Measurements from ENCODE around the gene ACAD11. TPM values are rescaled to one million over a fixed set of nuclear protein-coding genes. Genes with fewer than 3 reads are reported as not detected.

The ACAD11 gene
- total RNA-seq, 1 donor from 2014 or later, result 14.7 TPM

DNA sequence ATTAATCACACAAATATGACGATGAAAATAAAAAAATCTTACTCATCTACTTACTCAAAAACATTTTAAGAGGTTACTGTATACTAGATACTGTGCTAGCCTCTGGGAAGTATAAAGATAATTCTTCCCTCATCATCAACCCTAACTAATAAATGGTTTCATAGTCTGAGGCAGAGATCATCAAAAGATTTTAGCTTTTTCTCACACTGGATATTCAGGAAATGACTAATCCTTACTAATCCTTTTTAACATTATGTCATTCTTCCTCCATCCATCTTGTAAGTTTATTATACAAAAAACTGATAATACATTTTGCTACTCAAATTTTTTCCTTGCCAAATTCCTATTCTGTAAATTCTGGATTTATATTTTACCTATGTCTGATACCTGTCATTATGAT lies 29.7 kb downstream of the ACAD11 start:
- Mint-ChIP-seq H3K27ac (no peak overlapping the region), H3K4me3 (no peak overlapping the region), H3K9me3 (no peaks in the 10 kb centered on the region), H3K36me3 (peaks cover 13% of the 10 kb centered on the region), H3K4me1 (ENCODE audit: unreplicated experiment) (no peaks in the 10 kb centered on the region), H3K27me3 (no peaks in the 10 kb centered on the region)
- TF ChIP-seq, protein P1, sequence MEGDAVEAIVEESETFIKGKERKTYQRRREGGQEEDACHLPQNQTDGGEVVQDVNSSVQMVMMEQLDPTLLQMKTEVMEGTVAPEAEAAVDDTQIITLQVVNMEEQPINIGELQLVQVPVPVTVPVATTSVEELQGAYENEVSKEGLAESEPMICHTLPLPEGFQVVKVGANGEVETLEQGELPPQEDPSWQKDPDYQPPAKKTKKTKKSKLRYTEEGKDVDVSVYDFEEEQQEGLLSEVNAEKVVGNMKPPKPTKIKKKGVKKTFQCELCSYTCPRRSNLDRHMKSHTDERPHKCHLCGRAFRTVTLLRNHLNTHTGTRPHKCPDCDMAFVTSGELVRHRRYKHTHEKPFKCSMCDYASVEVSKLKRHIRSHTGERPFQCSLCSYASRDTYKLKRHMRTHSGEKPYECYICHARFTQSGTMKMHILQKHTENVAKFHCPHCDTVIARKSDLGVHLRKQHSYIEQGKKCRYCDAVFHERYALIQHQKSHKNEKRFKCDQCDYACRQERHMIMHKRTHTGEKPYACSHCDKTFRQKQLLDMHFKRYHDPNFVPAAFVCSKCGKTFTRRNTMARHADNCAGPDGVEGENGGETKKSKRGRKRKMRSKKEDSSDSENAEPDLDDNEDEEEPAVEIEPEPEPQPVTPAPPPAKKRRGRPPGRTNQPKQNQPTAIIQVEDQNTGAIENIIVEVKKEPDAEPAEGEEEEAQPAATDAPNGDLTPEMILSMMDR (conservative IDR thresholded peaks at IDR 0.05), result no peak
- DNase-seq (ENCODE audit: extremely low spot score, unreplicated experiment), result no peak

DNA sequence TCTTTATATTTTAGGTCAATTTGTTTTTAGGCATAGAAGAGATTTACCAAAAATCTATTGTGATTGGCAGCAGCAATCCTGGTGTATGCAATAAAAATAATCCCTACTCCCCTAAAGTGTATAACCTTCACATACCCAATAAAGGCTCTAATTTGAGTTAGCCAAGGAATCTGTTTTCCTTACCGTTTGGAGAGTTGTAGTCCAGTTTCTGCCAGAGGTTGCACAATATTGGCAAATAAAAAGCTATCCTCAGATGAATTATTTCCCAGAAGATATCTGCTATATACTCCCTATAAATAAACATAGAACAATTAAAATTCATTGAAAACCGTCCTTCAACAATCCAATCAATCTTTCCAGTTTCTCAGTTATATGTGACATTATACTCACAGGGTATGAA lies 31.5 kb downstream of the ACAD11 start:
- Mint-ChIP-seq H3K4me1 (ENCODE audit: unreplicated experiment) (no peaks in the 10 kb centered on the region), H3K27ac (no peak overlapping the region), H3K9me3 (no peaks in the 10 kb centered on the region), H3K36me3 (peaks cover 13% of the 10 kb centered on the region), H3K27me3 (no peaks in the 10 kb centered on the region), H3K4me3 (no peak overlapping the region)
- TF ChIP-seq, protein P1 (conservative IDR thresholded peaks at IDR 0.05), result no peak
- DNase-seq (ENCODE audit: extremely low spot score, unreplicated experiment), result no peak

DNA sequence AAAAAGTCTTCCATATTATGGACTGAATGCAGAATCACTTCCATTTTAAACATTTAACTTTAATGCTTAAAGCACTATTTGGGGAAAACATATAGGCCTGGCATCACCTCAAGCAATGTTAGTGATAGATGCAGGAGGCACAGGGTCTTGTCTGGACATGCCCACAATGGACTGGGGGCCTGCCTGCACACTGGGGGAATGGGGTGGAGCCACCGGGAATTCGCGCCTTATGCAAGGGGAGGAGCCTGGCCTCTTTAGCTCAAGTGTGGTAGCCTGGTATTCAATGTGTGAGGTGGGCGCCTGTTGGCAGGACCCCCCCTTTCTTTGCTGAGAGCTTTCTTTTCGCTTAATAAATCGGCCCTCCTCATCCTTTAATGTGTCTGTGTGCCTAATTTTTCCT lies 32.7 kb downstream of the ACAD11 start:
- peaks cover 13% of the 10 kb centered on the region for H3K36me3 Mint-ChIP-seq

DNA sequence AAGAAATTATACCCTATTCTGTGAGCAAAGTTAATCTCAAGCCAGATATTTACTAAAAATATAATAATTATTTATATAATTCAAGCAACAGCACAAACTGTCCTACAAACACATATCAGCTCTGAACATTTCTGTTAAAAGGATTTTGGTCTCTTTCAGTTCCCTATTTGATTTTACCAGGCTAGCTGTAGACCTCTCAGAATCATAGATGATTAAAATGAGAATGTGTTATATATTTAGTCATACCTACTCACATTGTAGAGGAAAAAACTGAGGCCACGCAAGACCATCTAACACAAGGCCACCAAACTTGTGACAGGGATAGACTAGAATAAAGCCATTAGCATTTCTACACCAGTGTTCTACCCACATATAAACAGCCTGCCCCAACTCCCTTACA lies 34.0 kb downstream of the ACAD11 start:
- no peaks in the 10 kb centered on the region for H3K27me3 Mint-ChIP-seq
- H3K4me3 Mint-ChIP-seq, result no peak overlapping the region
- no peak for DNase-seq (ENCODE audit: extremely low spot score, unreplicated experiment)
- H3K27ac Mint-ChIP-seq, result no peak overlapping the region
- H3K4me1 Mint-ChIP-seq (ENCODE audit: unreplicated experiment), result no peaks in the 10 kb centered on the region
- peaks cover 22% of the 10 kb centered on the region for H3K36me3 Mint-ChIP-seq
- TF ChIP-seq, protein P1 (conservative IDR thresholded peaks at IDR 0.05), result no peak
- H3K9me3 Mint-ChIP-seq, result no peaks in the 10 kb centered on the region

More for the DNA sequence above, 32.7 kb downstream of the ACAD11 start:
- Mint-ChIP-seq H3K4me1 (ENCODE audit: unreplicated experiment) (no peaks in the 10 kb centered on the region), H3K4me3 (no peak overlapping the region), H3K27ac (no peak overlapping the region), H3K9me3 (no peaks in the 10 kb centered on the region), H3K27me3 (no peaks in the 10 kb centered on the region)
- no peak for DNase-seq (ENCODE audit: extremely low spot score, unreplicated experiment)
- TF ChIP-seq, protein P1 (conservative IDR thresholded peaks at IDR 0.05), result no peak

DNA sequence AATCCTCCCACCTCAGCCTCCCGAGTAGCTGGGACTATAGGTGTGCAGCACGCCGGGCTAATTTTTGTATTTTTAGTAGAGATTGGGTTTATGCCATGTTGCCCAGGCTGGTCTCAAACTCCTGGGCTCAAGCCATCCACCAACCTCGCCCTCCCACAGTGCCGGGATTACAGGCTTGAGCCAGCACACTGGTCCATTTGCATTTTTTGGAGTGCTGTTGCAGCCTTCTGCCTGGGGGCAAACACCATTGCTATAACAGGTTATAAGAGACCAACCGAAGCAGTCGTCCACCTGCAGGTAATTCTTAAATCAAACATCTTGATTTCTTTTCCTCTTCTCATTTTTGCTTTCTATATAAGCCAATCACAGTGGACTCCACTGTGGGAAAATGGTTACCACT lies 34.8 kb downstream of the ACAD11 start:
- TF ChIP-seq, protein P1 (conservative IDR thresholded peaks at IDR 0.05), result no peak
- Mint-ChIP-seq H3K4me1 (ENCODE audit: unreplicated experiment) (no peaks in the 10 kb centered on the region), H3K27me3 (no peaks in the 10 kb centered on the region), H3K27ac (peak overlapping the region; percentile 56), H3K4me3 (no peak overlapping the region), H3K36me3 (peaks cover 22% of the 10 kb centered on the region), H3K9me3 (no peaks in the 10 kb centered on the region)
- no peak for DNase-seq (ENCODE audit: extremely low spot score, unreplicated experiment)

DNA sequence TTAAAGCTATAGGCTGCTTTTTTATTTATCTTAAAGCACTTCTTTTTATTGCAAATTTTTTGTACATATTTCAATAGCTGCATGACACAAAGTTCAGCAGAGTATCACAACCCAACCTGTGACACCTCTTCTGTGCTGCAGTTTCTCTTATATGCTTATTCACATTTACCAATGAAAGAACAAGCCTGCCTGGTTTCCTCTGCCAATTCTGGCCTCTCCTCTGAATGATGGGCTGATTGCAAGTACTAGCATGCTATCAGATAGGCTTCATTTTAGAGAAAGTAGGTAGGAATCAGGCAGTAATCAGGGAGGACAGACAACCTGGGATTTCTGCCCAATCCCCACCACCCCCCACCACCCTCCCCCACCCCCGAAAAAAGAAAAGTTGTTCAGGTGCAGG lies 36.0 kb downstream of the ACAD11 start:
- Mint-ChIP-seq H3K9me3 (no peaks in the 10 kb centered on the region), H3K4me1 (ENCODE audit: unreplicated experiment) (no peaks in the 10 kb centered on the region), H3K27me3 (no peaks in the 10 kb centered on the region), H3K4me3 (no peak overlapping the region), H3K36me3 (peaks cover 22% of the 10 kb centered on the region), H3K27ac (no peak overlapping the region)
- DNase-seq (ENCODE audit: extremely low spot score, unreplicated experiment), result no peak
- TF ChIP-seq, protein P1 (conservative IDR thresholded peaks at IDR 0.05), result no peak

All from type B pancreatic cell (in vitro differentiated cells).